ENCODE measurements around the gene OSMR.

DNA sequence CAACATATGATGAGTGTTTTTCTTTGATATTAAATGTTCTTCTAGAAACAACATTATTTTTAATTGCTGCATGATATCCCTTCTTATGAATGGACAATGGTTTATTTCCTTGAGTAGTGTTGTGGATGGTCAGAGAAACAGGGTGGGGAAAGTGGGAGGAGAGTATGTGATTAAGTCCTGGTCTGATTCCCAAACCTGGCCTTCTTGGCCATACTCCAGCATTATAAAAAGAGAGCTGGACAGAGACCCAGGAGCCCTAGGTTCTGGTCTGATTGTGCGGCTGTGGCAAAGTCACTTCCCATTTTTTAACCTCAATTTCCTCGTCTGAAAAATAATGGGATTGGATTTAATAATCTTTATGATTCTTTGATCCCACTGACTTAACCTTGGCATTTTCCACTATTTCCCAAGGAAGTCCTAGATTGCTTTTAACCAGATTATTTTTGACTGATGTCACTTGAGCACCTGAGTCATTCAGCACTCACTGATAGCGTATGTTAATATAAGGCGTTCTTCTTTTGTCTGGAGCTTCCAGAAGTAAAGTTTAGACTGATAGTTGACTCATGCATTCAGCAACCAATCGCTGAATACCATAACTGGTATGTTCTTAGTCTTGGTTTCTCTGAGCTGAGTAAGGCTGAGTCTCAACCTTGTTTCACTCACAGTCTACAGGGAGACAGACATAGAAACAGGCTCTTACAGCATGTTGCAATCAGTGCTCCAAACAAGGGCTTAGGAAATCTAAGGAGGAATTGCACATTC, 26.2 kb downstream of the OSMR start:
- TF ChIP-seq, protein P1, sequence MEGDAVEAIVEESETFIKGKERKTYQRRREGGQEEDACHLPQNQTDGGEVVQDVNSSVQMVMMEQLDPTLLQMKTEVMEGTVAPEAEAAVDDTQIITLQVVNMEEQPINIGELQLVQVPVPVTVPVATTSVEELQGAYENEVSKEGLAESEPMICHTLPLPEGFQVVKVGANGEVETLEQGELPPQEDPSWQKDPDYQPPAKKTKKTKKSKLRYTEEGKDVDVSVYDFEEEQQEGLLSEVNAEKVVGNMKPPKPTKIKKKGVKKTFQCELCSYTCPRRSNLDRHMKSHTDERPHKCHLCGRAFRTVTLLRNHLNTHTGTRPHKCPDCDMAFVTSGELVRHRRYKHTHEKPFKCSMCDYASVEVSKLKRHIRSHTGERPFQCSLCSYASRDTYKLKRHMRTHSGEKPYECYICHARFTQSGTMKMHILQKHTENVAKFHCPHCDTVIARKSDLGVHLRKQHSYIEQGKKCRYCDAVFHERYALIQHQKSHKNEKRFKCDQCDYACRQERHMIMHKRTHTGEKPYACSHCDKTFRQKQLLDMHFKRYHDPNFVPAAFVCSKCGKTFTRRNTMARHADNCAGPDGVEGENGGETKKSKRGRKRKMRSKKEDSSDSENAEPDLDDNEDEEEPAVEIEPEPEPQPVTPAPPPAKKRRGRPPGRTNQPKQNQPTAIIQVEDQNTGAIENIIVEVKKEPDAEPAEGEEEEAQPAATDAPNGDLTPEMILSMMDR (IDR thresholded peaks at IDR 0.05) = no peak
- no peak for TF ChIP-seq EZH2 (IDR thresholded peaks at IDR 0.05; ENCODE audit: borderline replicate concordance, insufficient read depth, low read depth, low read length, poor library complexity, severe bottlenecking)
